Tibial nerve (tissue), 4 donors: ENCODE measurements around the gene PTPRE. TPM values are rescaled to one million over a fixed set of nuclear protein-coding genes. Genes with fewer than 3 reads are reported as not detected.
A peak's percentile ranks its signal among the peaks of the same experiment; 100 is the strongest.

Source experiments
- DNase-seq, 2 donors: peaks; one replicate each; pipeline ENCODE4 v3.0.0-alpha.2; 2019; ENCODE audit warnings: low spot score in 2 of 2
- H3K27ac ChIP-seq, 4 donors: fragments of 200-600 bp; sonication (generic) in 3 of 4; one replicate each; pipeline ENCODE4 v1.5.1; 2017 to 2019; ENCODE audit warnings: mild to moderate bottlenecking in 1 of 4
- H3K27me3 ChIP-seq, 2 donors: fragments of 200-600 bp; sonication (generic) in 1 of 2; one replicate each; pipeline versions ENCODE4 v1.5.1 to v1.6.0; 2017 to 2019
- H3K36me3 ChIP-seq, 3 donors: fragments of 200-600 bp; sonication (generic); one replicate each; pipeline ENCODE4 v1.5.1; 2018 to 2019
- H3K4me1 ChIP-seq, 4 donors: fragments of 200-600 bp; sonication (generic) in 3 of 4; one replicate each; pipeline ENCODE4 v1.5.1; 2017 to 2019
- H3K4me3 ChIP-seq, 4 donors: fragments of 200-600 bp; sonication (generic) in 3 of 4; one replicate each; pipeline ENCODE4 v1.5.1; 2017 to 2019; ENCODE audit warnings: mild to moderate bottlenecking in 1 of 4, moderate library complexity in 1 of 4
- H3K9me3 ChIP-seq, 4 donors: fragments of 200-600 bp; sonication (generic) in 3 of 4; one replicate each; pipeline ENCODE4 v1.5.1; 2017 to 2019
- CTCF ChIP-seq, 5 experiments: fragments of 200-600 bp in 3 of 5; fragments of 450-650 bp in 2 of 5; sonication (generic) in 3 of 5; IDR thresholded peaks; one replicate each; pipeline ENCODE4 v1.5.1; 2016 to 2019; ENCODE audit warnings: antibody characterized with exemption in 5 of 5, mild to moderate bottlenecking in 3 of 5, moderate library complexity in 2 of 5
- EP300 ChIP-seq, 2 donors: sonication (generic); formaldehyde crosslinking; IDR thresholded peaks; one replicate each; pipeline ENCODE4 v1.6.1; 2017; ENCODE audit warnings: antibody characterized with exemption in 2 of 2, mild to moderate bottlenecking in 1 of 2
- POLR2A ChIP-seq, 2 donors: fragments of 450-650 bp; IDR thresholded peaks; one replicate each; pipeline ENCODE4 v1.6.1; 2017; ENCODE audit warnings: antibody characterized with exemption in 2 of 2, mild to moderate bottlenecking in 2 of 2, moderate library complexity in 2 of 2
- WGBS, 2 donors: methylation state at CpG; one replicate each; pipeline ENCODE4 v1.1.5; 2018; 5-methylcytosine and 5-hydroxymethylcytosine counted together
- total RNA-seq, 4 donors: library from RNA; depleted of rRNA; stranded (reverse); fragments of >200 nt; gene quantifications; one replicate each; pipeline ENCODE4 v1.1.0, GENCODE V29; 2016

The PTPRE gene
- total RNA-seq, 4 donors from 2014 or later = 19.0 to 38.1 (median 25.8) TPM

GRCh38 chr10:127882801-127883459, 24.0 kb upstream of the PTPRE start:
- Histone ChIP-seq H3K9me3 (no peaks in the 10 kb centered on the region), H3K4me3 (no peak overlapping the region), H3K36me3 (no peaks in the 10 kb centered on the region), H3K27ac (peak overlapping the region in 1 of 4 donors; percentile 13), H3K27me3 (no peaks in the 10 kb centered on the region), H3K4me1 (peaks cover 0 to 9% (median 0%) of the 10 kb centered on the region in 4 donors)
- no peak for TF ChIP-seq EP300 (IDR thresholded peaks at IDR 0.05)
- TF ChIP-seq CTCF (IDR thresholded peaks at IDR 0.05) = no peak
- no peak for TF ChIP-seq POLR2A (IDR thresholded peaks at IDR 0.05)
- WGBS, 2 donors = 87 to 89% methylated on average over 4 of the region's 4 CpGs
- DNase-seq = no peak

- Histone ChIP-seq H3K4me1 (peaks cover 0 to 11% (median 2%) of the 10 kb centered on the region in 4 donors), H3K9me3 (no peaks in the 10 kb centered on the region), H3K27me3 (no peaks in the 10 kb centered on the region), H3K4me3 (no peak overlapping the region), H3K27ac (no peak overlapping the region), H3K36me3 (no peaks in the 10 kb centered on the region)
- no peak for DNase-seq
- TF ChIP-seq EP300 (IDR thresholded peaks at IDR 0.05) (no peak), CTCF (IDR thresholded peaks at IDR 0.05) (no peak), POLR2A (IDR thresholded peaks at IDR 0.05) (no peak)
- 86 to 88% methylated on average over 10 of the region's 10 CpGs for WGBS, 2 donors
Measured at GRCh38 chr10:127883516-127883915, 23.4 kb upstream of the PTPRE start.

- TF ChIP-seq CTCF (IDR thresholded peaks at IDR 0.05) = no peak
- no peak for TF ChIP-seq POLR2A (IDR thresholded peaks at IDR 0.05)
- TF ChIP-seq EP300 (IDR thresholded peaks at IDR 0.05) = no peak
- Histone ChIP-seq H3K36me3 (no peaks in the 10 kb centered on the region), H3K4me1 (peaks cover 0 to 20% (median 7%) of the 10 kb centered on the region in 4 donors), H3K4me3 (no peak overlapping the region), H3K27ac (no peak overlapping the region), H3K27me3 (no peaks in the 10 kb centered on the region), H3K9me3 (no peaks in the 10 kb centered on the region)
- DNase-seq = no peak
- 89 to 90% methylated on average over 5 of the region's 5 CpGs for WGBS, 2 donors
Measured at GRCh38 chr10:127884501-127884900, 22.4 kb upstream of the PTPRE start.

GRCh38 chr10:127886371-127887051, 20.4 kb upstream of the PTPRE start:
- no peaks in the 10 kb centered on the region for H3K36me3 ChIP-seq
- H3K27me3 ChIP-seq = no peaks in the 10 kb centered on the region
- peaks cover 0 to 31% (median 14%) of the 10 kb centered on the region in 4 donors for H3K4me1 ChIP-seq
- H3K27ac ChIP-seq = peak overlapping the region in 1 of 4 donors; percentile 49
- 90 to 94% methylated on average over 12 of the region's 12 CpGs for WGBS, 2 donors
- no peak for DNase-seq
- TF ChIP-seq EP300 (IDR thresholded peaks at IDR 0.05) = no peak
- TF ChIP-seq CTCF (IDR thresholded peaks at IDR 0.05) = no peak
- no peak for TF ChIP-seq POLR2A (IDR thresholded peaks at IDR 0.05)
- no peaks in the 10 kb centered on the region for H3K9me3 ChIP-seq
- H3K4me3 ChIP-seq = no peak overlapping the region
